NCI-H748 treated with DMSO at 0.1 percent for 48 hours (cell line): ENCODE data around the gene SORT1.
"Not testable (repeated sequence)": the region's sequence is repeated elsewhere in the genome, so short reads cannot be mapped to it uniquely, and the experiment has no call there.

Experiments used
- DNase-seq: peaks from one replicate; lab custom pipeline; 2025; lab: John Stamatoyannopoulos, UW

SORT1 gene

DNA sequence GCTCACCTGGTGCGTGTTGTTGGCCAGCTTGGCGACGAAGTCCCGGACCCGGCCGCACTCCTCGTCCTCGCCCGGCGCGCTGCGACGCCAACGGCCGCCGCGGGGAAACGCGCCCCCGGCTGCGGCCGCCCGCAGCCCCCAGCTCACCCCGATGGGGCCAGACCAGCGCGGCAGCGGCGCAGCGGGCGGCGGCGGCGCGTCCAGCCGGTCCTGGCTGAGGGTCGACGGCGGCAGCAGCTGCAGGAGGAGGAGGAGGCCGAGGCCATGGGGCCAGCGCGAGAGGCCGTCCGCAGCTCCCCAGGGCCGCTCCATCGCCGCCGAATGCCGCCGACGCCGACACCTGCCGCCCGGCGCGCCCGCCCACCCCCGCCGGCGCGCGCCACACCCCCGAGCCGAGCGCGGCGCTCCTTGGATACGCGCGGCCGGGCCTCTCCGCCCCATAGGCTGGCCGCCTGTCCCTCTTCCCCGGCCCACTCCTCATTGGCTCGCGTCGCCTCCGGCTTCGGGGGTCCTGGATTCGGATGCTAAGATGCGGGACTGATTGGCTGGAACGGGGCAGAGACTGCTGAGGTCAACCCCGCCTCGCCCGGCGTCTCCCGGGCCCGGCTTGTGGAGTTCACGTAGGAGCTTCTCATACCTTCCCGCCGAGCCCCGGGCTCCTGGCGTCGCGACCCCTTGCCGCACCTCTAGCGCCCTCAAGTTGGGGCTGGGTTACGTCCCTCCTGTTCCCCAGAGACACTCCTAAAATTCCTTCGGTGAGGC is at the start of gene SORT1:
Gene SORT1 (minus strand): TSS at position 338 of the 762 bp plus-strand sequence. CDS start 26 bp downstream, at position 312.
- peak; percentile 94 for DNase-seq

DNA sequence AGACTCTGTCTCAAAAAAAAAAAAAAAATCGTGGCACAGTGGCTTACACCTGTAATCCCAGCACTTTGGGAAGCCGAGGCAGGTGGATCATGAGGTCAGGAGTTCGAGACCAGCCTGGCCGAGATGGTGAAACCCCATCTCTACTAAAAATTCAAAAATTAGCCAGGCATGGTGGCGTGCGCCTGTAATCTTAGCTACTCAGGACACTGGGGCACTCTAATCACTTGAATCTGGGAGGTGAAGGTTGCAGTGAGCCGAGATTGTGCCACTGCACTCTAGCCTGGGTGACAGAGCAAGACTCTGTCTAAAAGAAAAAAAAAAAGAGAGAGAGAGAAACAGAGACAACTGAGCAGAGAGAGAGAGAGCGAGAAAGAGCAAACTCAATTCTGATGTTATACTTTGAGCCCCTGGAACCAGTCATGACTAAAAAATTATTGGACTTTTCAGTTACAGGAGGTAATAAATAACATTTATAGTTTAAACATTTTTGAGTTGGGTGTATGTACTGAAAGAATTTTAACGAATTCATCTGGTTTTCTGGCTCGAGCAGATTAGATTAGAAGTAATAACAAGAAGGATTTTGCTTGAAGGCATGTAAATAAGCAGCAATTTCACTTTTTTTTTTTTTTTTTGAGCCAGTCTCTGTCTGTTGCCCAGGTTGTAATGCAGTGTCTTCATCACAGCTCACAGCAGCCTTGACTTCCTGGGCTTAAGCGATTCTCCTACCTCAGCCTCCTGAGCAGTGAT is 48.4 kb upstream of the SORT1 start:
- not testable (repeated sequence) for DNase-seq

DNA sequence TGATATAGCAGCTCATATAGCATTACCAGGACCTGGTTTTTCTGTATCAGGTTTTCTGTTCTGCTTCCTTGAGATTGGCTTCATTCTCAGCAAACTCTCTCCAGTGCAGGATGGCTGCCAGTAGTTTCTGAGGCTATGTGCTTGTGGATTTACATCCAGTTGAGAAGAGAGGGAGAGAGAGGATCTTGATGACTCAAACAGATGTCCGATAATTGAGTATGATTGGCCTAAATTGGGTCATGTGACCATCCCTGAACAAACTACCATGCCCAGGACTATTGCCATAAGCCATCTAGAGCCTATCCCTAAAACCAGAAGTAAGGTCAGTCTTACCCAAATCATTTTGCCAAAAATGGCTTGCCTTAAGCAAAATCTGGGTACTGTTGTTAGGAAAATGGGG is 46.6 kb upstream of the SORT1 start:
- no peak for DNase-seq

DNA sequence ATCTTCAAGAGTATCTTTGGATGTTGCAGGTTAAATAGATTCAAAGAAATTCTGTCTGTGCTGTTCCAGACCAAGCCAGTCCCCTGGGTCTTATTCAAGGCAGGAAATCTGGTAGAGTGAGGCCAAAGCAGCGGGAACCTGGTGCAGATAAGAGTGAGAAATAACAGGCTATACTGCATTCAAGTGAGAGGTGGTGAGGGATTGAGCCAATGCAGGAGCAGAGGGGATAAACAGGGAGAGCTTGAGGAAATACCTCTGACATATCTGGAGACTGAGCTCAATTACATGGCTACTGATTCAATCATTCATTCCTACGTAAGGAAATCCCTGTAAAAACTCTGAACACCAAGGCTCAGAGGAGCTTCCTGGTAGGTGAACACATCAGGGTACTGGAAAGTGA is 45.8 kb upstream of the SORT1 start:
- no peak for DNase-seq

DNA sequence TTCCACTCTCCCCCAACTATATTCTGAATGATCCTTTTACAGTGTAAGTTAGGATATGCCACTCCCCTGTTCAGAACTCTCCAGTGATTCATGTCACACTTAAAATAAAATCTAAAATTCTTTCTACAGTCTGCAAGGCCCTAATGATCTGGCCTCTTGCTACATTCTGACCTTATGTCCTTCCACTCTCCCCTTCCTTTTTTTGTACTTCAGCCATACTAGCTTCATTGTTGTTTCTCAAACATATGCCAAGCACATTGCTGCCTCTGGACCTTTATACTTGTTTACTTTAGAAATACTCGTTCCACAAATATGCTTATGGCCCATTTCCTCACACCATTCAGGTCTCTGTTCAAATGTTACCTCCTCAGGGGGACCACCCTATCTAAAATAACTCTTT is 43.4 kb upstream of the SORT1 start:
- no peak for DNase-seq

DNA sequence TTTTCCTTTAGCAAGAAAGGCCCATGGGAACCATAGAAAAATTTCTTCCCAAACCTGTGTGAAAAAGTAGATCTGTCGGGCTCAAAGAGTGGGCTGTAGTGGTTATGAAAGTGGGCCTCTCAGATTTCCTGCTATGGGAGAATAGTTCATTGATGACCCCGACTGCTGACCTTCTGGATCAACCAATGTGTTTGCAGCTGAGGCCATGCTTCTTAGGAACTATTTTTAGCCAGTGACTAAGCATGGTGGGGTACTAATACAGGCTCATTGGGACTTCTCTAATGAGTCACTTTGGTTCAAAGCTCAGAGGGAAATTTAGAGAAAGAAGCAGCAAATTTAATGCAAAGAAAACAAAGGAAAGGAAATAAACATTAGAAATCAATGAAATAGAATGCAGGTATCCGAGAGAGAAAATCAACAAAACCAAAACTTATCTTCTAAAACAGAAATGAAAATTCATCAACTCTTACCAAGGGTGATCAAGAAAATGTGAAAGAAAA is 41.1 kb upstream of the SORT1 start:
- no peak for DNase-seq

DNA sequence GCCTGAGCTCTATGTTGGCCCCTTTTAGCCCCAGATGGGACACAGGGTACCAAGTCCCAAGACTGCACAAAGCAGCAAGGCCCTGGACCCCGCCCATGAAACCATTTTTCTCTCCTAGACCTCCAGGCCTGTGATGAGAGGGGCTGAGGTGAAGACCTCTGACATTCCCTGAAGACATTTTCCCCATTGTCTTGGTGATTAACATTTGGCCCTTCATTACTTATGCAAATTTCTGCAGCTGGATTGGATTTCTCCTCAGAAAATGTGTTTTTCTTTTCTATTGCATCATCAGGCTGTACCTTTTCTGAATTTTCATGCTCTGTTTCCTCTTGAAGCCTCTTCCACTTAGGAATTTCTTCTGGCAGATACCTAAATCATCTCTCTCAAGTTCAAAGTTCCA is 36.8 kb upstream of the SORT1 start:
- DNase-seq, result no peak

DNA sequence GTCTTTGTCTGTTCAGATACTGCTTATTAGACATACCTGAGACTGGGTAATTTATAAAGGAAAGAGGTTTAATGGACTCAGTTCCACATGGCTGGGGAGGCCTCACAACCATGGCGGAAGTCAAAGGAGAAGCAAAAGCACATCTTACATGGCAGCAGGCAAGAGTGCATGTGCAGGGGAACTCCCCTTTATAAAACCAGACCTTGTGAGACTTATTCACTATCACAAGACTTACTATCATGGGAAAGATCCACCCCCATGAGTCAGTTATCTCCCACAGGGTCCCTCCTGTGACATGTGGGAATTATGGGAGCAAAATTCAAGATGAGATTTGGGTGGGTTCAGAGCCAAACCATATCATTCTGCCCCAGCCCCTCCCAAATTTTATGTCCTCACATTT is 35.6 kb upstream of the SORT1 start:
- no peak for DNase-seq

DNA sequence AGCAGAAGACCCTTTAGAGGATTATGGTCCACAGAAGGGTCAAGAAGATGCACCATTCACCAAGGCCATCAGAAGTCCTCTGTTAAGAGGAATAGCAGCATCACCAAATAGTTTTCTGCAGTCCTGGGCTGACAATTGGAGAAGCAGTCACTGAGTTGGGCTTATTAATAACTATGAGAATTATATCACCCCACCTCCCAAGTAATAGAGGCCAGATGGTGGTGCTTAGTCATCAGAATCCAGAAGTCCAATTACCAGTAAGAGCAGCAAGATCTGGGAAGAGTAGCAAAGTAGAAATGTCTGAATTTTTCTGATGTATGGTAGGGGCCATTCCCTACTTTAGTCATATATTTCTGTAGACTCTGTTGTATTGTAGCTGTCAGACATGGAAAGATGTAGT is 34.6 kb upstream of the SORT1 start:
- no peak for DNase-seq

DNA sequence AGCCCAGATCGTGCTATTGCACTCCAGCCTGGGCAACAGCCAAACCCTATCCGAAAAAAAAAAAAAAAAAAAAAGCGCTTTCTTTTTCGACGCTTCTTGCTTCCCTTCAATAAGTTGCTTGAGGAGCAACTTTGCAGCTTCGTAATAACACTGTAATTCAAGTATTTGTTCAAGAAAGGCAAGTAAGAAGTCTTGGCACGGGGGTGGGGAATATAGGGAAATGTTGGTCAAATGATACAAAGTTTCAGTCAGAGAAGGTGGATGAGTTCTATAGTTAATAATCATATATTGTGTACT is 29.4 kb upstream of the SORT1 start:
- no peak for DNase-seq

DNA sequence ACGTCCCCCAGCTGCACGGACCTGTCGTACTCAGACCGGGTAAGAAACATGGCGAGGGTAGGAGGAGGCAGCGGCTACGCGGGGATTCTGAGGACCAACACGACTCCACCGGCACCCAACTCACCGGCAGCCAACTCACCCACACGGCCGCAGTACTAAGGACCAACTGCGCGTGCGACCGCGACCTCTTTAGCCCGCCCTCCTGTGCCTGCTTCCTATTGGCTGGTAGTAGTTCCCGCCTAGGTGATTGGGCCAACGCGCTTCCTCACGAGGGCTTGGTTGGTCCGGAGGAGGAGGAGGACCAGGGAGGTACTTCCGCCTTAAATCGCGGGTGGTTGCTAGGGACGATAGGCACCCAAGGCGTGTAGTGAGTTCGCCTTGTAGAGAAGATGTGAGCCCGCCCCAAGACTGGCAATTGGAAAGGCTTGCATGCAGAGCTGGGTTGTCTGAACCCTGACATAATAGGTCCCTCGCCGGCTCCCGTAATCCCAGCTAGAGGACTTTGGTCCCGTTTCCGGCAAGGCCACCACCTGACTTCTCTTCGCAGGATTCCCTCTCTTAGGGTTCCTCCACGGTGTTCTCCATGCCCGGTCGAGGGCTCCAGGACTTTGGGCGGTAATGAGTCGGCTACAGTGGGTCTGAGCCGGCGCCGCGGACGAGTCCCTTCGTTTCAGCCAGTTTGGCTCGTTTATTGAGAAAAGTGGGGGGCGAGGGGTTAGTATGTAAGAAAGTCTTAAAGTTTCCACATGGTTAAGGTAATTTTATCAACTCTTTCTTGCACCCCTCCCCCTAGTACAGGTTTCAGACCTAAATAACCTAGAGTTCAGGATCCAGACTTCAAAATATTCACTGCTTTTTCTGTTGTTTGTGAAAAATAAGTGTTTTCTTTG is 28.8 kb upstream of the SORT1 start, which contains the start of gene PSMA5:
Gene PSMA5 (minus strand): TSS at position 168 of the 890 bp plus-strand sequence. CDS start 118 bp downstream, at position 50.
- DNase-seq, result peak; percentile 98

DNA sequence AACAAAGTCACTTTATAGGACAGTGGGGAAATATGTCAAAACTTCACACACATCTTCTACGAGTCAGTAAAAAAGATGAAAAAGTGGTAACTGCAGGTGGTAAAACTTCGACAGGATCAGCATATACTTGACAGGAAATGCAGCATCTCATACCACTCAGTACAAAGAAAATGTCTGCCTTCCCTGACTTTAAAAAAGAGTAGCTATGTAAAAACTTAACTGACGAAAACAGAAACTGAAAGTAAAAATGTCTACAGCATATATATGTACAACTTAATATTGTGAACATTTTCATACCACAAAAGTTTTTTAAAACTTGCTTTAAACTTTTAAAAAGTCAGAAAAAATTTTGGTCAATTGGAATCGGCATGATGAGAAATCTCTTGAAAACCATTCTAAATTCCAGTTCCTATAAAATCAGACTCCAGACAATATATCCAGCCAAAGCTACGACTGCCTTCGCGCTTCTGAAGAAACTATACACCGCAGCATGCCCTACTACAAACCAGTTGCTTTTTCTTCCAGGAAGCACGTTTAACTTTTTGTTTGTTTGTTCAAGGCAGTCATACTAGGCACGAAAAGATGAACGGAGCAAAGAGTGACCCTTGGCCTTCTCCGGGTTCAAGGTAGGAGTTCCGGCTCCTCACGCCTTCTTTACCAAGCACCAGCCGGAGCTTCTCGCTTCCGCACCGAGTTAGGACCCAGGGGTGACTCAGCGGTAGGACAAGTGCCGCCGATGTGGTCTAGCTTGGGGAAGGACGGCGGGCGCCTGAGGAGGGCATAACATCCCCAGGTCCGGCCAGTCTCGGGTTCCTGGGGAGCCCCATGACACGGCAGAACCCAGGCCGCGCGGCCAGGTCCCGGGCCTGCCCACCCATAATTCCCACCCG is 27.9 kb upstream of the SORT1 start:
- DNase-seq, result no peak

DNA sequence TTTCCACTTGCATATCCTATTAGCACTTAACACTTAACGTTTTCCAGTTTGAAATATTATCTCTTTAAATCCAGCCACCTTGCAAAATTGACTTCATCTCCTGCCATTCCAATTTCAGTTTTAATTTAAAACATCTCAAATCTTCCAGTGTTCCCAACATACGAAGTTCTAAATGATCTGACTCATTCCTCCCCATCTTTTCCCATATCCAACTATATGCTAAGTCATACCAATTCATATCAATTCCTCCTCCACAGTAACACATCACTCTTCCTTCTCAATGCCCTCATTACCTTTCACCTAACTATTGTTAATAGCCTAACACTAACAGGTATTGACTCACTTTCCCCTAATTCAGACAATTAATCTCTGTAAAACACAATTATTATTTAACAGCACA is 25.8 kb upstream of the SORT1 start:
- DNase-seq, result no peak

DNA sequence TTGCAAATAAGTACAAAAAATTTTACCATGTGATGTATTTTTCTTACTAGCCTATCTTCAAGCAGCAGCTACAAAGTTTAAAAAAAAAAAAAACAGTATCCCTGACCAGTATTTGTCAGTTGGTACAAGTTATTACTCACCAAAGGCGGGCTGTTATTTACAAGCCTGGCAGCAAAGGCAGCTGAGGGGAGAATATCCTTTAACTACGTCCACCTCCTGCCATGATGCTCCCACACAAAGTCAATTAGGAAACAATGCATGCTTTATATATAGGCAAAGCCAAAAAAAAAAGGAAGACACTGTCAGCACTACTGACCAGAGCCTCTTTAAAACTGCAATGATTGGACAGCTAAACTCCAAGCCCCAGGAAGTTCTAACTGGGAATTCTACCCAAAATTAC is 14.8 kb upstream of the SORT1 start:
- DNase-seq, result no peak

DNA sequence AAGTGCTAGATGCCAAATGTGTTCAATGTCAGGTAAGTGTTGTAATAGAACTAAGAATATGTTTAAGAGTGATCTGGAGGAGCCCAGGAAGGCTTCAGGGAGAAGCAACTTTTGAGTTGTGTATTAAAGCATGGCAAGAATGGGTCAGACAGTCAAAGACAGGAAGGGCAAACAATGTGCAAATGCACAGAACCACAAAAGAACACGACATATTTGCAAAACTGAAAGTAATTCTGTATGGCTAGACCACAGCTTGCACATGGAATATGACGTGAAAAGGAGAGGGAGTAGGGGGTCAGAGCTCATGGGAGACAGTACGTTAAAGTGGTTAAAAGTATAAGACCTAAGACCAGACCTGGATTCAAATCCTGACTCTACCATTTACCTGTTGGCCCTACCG is 7.1 kb upstream of the SORT1 start:
- DNase-seq, result no peak

DNA sequence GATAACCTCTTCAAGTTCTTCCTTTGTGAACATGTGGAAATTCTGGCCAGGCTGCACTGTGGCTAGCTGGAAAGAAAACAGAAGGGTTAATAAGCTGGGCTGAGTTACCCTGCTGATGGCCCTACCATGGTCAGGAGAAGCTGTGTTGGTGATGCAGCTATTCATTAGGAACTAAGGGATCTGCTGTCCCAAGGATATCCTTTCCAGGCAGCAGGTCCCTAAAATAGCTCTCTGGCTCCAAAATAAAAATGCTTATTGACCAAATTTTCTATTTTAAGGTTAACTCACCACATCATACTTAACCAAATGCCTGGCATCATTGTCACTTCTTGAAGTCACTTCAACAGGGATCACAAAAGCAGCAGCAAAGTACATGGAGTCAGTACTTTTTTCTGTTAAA is 4.3 kb upstream of the SORT1 start:
- DNase-seq, result no peak

DNA sequence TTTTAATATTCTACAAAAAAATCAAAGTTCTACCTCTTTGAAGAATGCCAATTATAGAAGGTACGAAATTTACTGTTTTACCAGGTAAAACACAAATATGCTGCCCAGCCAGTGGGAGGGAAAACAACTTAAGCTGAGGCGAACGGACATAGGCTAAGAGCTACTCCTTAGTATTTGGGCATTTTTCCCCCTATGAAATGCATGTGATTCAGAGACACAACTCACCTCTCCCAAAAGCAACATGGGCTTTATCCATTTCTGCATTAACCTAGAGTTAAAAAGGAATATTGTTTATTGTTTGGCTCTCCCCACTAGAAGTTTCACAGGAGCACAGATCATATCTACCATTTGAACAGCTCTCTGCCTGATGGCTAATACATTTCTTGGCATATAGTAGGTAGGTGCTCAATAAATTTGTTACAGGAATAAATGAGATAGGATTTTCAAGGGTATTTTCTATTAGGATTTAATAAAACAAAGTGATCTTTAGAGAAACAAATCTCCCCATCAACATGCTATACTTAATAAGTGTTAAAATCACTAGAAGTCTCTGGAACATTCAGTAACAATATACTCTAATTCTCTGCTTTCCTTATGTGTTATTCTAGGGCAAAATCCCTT is 2.4 kb upstream of the SORT1 start:
- DNase-seq, result no peak

DNA sequence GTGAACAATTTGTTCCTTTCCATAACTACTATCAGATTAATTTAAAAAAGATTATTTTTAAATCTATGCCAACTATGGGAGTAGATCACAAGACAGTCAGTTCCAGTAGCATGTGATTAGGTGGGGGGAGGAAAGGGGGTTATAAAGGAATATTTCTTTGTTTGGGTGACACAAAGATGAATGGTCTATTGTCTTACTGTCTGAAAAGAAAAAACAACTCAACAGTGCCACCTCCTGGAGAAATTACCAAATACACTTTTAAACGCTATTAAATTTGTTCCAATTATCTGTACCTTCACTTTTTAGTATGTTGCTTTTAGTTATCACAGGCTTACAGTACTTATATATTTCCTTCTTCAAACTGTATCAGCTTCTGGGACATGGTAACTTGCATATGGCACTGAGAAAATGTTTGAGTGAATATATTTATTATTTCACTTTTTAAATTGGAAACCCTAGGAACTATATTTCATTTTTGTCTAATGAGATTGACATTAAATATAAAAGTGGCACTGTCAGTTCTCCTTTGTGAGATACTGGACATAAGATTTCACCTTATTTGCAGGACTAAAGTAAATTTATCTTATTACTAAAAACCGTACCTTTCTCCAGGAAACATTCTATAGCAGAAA is 1.7 kb upstream of the SORT1 start:
- DNase-seq, result peak; percentile 73

DNA sequence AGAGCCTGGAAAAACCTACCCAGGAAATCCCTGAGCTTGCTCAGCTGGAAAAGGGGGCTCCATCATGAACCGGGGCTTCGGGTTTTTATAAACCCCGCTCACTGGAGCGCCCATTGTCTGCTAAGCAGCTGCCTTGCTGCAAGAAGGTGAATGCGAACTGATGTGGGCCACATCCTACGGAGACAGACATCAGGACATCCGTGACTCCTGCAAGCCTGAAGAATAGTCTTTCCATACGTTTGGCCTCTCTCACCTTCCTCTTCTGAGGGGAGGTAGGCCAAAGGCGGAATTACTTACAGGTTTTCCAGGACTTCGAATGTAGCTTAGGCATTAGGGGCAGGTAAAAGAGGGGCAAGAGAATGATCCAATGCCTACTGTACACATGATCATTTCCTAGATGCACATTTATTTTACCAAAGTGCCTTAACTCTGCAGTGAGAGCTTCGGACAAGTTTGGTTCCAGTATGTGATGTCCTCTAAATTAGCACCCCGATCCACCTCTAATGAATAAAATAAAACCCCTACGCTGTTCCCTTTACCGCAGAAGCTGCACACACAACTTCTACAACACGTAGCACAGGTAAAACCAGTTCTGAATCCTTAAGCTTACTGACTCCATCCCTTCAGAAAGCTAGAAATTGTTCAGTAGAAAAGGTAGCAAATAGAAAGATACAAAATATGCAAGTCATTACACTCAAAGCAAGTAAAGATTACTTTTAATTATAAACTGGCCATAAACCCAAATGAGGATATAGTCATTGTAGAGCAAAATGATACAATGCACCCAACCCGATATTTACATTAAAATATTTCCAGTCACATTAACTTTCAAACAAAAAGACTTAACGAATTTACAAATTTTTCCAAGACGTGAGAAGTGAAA is 866 bp upstream of the SORT1 start:
- no peak for DNase-seq
